Measurements from ENCODE around the gene TRERF1.
"Not testable (repeated sequence)": the region's sequence is repeated elsewhere in the genome, so short reads cannot be mapped to it uniquely, and the experiment has no call there.

Gene TRERF1, protein sequence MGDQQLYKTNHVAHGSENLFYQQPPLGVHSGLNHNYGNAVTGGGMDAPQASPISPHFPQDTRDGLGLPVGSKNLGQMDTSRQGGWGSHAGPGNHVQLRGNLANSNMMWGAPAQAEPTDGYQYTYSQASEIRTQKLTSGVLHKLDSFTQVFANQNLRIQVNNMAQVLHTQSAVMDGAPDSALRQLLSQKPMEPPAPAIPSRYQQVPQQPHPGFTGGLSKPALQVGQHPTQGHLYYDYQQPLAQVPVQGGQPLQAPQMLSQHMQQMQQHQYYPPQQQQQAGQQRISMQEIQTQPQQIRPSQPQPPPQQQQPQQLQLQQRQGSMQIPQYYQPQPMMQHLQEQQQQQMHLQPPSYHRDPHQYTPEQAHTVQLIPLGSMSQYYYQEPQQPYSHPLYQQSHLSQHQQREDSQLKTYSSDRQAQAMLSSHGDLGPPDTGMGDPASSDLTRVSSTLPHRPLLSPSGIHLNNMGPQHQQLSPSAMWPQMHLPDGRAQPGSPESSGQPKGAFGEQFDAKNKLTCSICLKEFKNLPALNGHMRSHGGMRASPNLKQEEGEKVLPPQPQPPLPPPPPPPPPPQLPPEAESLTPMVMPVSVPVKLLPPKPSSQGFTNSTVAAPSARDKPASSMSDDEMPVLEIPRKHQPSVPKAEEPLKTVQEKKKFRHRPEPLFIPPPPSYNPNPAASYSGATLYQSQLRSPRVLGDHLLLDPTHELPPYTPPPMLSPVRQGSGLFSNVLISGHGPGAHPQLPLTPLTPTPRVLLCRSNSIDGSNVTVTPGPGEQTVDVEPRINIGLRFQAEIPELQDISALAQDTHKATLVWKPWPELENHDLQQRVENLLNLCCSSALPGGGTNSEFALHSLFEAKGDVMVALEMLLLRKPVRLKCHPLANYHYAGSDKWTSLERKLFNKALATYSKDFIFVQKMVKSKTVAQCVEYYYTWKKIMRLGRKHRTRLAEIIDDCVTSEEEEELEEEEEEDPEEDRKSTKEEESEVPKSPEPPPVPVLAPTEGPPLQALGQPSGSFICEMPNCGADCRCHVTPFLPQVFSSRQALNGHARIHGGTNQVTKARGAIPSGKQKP (N-terminal part only)

DNA sequence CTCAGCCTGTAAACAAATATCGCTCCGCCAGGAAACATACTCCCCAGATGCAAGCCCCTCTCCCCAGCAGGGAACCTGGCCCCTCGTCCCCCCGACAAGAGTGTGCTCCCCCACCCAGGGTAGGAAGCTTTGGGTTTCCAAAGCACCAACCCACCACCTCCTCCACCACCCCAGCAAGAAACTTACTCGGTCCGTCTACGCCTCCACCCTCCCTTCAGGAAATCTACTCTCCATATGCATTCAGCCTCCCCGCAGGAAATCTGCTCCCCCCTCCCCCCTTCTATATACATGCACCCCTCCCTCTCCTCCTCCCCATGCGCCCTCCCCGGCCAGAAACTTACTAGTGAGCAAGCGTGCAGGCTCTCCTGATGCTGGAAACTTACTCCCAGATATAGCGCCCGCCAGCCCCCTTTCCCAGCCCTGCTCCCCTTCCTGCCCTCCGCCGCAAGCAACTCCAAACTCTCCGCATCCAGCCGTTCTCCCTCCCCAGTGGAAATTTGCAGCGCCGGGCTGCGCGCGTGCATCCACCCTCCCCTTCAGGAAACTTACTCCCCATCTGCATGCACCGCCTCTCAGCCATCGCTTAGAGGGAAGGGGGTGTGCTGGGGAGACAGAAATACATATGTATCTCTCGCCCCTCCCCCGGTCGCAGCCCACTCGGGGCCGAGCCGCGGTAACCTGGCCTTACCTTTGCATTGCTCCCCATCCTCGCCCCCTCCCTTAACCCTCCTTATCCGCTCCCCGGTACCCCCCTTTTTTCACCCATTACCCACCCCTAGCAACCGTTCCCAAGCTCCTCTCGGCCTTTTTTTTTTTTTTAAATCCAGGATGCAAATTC, at the start of gene TRERF1:
TSS of gene TRERF1 (minus strand) at position 594 of the 838 bp plus-strand sequence. CDS start 182,336 bp downstream, outside the sequence.
- peak; percentile 78 for DNase-seq

DNA sequence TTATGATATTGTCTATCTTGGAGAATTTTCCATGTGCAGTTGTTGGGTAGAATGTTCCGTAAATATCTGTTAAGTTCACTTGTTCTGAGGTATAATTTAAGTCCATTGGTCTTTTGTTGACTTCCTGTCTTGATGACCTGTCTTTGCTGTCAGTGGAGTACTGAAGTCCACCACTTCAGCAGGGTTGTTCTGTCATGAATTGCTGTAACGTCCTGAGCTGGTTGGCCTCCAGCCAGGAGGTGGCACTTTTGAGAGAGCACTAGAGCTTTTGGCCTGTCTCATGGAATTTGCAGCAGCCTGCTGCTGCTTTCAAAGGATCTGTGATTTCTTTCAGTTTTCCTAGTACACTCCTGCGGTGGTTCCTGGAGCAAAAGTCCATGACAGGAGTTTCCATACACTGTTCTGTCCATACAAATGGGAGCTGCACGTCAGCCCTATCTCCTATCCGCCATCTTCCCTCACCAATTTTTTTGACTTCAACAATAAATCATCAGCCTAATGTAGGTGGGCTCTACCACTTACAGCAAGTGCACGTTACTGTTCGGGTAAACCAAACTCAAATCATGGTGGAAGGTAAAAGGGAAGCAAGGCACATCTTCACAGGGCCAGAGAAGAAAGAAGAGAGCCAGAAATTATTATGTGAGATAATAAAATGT, 46.9 kb upstream of the TRERF1 start:
- DNase-seq: no peak

DNA sequence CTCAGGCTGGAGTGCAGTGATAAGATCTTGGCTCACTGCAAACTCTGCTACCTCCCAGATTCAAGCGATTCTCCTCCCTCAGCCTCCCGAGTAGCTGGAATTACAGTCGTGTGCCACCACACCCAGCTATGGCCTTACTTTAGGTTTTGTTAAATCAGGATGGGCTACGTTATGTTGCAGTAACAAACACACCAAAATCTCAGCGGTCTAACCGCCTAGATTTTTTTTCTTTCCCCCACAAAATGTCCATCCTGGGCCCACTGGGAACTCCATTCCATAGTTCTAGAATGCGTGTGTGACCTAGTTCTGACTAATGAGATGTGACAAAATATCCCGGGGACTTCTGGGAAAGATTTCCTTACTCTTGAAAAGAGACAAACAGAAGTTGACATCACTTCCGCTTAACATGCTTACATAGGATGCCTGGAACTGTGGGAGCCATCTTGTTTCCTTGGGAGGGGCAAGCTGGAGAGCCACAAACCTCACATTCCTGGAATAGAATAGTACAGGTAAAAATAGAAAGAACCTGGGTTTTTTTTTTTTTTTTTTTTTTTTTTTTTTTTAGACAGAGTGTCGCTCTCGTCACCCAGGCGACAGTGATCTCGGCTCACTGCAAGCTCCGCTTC, 42.3 kb upstream of the TRERF1 start:
- DNase-seq: no peak

DNA sequence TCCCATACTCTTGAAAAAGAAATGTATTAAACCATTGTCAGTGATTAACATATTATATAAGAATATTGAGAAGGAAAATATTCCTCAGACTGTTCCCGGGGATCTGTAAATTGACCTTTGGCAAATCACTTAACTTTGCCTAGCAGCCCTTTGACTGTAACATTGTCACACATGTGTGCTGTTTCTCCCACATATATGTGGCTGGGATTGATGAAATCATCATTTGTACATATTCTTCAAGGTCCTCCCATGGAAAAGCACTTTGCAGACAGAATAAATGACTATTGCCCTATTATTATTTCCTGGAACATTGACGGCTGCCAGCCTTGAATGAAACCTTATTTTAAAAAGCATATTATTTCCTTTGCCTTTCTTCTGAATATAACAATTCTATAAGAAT, 36.4 kb upstream of the TRERF1 start:
- DNase-seq: no peak

DNA sequence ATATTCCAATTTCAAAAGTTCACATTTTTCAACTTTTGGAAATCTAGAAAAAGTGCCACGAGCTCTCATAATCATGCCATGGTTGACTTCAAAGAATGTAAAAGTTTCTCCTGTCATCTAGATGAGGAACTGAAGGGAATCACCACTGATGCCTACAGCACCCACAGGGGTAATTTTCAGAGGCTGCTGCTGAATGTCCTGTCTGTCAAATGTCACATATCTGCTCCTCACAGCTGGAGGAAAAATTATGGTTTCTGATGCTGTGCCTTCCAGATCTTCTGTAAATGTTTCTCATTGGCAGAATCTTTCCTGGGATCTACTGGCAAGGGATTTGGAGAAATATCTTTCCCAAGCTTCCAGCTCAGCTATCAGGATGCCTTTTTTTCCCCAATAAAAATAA, 32.5 kb upstream of the TRERF1 start:
- DNase-seq: no peak

DNA sequence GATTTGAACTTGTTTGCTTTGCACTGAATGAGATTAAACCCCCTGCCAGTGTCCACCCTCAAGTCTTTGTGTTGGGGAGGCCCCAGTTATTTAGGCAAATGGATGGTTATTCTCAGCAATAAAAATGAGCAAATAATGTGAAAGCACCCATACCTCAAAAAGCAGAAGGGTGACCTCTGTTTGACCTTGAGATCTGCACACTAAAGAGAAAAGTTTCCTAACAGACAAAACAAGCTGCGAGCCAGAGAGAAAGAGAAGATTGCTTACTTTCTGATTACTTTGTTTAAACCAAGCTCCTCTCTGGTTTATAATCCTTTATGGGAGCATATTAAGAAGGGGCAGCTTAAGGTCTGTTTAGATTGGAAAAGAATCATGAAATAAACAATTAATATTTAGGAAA, 30.4 kb upstream of the TRERF1 start:
- no peak for DNase-seq

DNA sequence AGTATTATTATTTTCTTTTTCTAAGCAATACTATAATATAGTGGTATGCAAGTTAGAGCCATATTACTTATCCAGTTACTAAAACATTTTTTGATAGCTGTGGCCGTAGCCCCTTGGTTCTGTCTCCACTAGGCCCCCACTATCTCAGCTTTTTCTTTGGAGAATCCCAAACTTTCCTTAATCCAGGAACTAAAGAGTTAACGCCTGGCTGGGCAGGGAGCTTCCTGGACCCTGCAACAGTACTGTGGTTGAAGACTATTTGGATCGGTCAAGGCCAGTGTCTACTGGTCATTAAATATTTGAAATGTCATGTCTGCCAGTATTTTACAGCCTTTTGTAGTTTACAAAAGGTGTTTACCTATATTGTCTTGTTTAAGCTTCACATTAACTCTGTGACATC, 20.0 kb upstream of the TRERF1 start:
- no peak for DNase-seq

DNA sequence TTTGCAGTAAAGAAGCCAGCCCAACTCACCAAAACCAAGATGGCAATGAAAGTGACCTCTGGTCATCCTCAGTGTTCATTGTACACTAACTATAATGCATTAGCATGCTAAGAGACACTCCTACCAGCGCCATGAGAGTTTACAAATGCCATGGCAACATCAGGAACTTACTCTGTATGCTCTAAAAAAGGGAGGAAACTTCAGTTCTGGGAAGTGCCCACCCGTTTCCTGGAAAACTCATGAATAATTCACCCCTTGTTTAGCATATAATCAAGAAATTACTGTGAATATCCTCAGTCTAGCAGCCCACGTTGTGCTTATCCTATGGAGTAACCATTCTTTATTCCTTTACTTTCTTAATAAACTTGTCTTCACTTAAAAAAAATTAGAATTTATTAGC, 19.4 kb upstream of the TRERF1 start:
- DNase-seq: no peak

DNA sequence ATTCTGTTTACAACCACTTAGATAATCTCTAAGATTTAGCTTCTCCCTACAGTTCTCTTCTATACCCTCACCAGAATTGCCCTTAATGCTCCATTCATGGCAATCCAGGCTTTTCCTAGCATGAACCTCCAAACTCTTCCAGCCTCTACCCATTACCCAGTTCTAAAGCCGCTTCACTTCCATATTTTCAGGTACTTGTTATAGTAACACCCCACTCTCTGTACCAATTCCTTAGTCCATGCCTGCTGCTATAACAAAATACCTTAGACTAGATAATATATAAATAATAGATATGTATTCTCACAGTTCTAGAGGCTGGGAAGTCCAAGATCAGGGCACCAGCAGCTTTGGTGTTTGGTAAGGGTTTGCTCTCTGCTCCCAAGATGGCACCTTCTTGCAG, 16.5 kb upstream of the TRERF1 start:
- no peak for DNase-seq

DNA sequence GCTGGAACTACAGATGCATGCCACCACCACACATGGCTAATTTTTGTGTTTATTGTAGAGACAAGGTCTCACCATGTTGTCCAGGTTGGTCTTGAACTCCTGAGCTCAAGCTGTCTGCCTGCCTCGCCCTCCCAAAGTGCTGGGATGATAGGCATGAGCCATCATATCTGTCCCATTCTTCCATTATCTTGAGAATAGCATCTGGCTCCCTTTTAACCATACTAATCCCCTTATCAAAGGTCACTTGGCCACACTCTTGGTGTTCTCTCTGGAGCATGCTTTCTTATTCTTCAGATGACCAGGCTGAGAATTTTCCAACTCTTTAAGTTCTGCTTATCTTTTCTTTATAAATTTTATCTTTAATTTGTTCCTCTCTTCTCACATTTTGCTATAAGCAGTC, 15.9 kb upstream of the TRERF1 start:
- no peak for DNase-seq

DNA sequence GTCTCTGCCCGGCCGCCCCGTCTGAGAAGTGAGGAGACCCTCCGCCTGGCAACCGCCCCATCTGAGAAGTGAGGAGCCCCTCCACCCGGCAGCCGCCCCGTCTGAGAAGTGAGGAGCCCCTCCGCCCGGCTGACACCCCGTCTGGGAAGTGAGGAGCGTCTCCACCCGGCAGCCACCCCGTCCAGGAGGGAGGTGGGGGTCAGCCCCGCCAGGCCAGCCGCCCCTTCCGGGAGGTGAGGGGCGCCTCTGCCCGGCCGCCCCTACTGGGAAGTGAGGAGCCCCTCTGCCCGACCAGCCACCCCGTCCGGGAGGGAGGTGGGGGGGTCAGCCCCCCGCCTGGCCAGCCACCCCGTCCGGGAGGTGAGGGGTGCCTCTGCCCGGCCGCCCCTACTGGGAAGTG, 14.7 kb upstream of the TRERF1 start:
- DNase-seq: not testable (repeated sequence)

DNA sequence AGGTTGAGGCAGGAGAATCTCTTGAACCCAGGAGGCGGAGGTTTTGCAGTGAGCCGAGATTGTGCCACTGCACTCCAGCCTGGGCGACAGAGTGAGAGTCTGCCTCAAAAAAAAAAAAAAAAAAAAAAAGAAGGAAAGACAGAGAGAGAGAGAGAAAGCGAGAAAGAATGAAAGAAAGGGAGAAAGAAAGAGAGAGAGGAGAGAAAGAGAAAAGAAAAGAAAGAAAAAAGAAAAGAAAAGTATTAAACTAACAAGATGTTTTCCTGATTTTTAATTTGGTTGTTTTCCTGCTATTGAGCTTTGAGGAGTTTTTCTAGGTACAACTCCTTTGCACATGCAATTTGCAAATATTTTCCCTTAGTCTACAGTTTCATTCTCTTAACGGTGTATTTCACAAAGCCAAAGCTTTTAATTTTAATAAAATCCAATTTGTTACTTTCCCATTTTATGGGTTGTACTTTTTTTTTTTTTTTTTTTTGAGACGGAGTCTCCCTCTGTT, 10.8 kb upstream of the TRERF1 start:
- no peak for DNase-seq

DNA sequence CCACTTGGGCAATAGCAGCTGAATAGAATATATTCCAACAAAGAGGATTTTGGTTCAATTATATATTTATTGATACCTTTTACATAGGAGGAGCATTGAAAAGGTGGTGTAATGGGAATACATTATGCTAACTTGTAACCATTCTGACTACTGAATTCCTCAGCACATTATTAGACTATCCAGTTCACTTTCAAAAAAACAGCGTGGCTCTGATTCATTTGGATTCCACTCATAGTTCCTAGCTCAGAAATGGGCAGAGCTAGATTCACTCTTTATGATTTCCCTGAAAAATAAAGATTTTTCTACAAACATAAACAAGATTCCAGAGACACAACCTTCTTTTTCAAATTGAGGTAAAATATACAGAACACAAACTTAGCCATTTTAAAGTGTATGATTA, 9.2 kb upstream of the TRERF1 start:
- no peak for DNase-seq

DNA sequence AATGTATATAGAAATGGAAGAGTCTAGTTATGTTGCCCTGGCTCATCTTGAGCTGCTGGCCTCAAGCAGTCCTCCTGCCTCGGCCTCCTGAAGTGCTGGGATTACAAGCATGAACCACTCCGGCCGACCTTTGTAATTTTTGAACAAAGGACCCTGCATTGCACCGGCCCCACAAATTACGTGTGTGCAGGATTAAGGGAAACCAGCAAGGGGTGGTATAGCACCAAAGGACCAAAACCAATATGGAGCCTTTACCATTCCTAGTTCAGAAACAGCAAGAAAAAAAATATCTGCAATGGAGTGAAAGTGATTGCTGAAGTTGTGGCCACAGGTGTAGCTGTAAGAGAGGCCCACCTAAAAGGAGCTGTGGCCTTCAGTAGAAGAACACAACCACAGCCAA, 8.2 kb upstream of the TRERF1 start:
- no peak for DNase-seq

DNA sequence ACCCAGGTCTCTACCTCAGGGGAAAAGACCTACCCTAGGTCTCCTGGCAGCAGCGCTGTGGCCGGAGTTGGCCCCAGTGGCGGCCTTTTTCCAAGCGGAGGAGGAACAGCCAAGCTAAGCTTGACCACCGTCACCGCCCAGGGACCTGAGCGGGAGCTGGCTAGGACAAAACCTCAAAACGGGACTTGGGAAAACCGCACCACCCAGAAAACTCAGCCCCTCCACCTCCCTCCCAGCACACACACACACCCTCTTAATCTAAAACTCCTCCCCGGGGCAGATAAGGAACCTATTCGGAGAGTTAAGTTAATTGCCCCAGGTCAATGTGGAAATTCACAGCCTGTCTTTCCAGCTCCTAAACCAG, 2.7 kb upstream of the TRERF1 start:
- no peak for DNase-seq

DNA sequence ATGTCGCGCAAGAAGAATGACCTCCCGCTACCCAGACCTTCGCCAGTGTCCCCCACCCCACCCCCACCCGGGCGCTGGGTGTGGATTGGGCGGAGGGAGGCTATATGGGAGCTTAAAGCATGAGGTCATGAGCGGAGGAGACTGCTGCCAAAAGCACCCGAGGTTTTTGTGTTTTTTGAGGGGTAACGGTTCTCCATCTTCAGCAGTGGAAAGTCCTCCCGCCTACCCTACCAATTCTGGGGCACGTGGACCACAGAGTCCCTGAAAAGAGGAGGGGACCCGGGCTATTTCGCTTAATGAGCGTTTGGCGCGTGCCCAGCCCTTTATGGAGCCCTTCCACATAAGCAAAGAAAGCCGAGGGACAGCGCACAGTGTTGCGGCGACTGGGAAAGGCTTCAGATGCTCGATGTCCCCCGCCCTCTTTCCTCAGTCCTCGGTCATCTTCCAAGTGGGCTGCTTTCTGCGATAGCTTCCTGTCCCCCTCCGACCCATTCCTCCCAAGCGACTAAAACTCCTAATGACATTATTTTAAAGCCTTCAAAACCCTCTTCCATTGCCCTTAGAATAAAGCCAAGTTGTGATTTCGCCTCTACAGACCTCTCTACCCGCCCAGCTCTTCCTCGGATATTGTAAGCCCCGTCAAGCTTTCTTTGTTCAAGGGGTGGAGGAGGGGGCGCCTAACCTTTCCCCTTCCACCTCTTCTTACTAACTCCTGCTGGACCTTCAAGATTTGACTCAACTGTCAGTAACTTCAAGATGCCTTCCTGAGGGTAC, 2.1 kb upstream of the TRERF1 start:
- DNase-seq: peak; percentile 47

DNA sequence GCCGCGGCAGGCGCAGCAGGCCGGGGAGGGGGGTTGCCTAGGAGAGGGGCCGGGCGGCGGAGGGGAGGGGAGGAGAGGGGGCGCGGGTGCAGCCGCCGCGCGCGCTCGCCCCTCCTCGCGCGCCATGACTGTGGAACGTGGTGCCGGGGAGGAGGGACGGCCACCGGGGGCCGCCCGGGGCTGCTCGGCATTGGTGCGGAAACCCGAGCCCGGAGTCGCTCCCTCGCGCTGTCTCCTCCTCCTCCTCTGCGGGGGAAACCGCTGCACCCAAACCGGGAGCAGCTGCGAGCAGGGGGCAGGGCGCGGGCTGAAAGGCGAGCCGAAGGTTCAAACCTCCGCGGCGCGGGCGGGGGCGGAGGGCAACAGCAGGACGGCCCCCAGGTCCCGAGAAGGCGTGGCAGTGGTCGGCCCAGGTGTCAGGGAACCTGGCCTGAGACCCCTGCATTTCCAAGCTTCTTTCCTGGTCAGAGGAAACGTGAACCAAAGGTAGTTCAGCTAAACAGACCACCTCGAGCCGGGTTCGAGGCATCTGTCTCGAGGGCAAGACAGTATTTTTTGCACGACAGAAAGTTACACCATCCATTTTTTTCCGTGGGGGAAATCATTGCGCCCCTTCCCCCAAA, 1.4 kb upstream of the TRERF1 start:
- DNase-seq: peak; percentile 92

DNA sequence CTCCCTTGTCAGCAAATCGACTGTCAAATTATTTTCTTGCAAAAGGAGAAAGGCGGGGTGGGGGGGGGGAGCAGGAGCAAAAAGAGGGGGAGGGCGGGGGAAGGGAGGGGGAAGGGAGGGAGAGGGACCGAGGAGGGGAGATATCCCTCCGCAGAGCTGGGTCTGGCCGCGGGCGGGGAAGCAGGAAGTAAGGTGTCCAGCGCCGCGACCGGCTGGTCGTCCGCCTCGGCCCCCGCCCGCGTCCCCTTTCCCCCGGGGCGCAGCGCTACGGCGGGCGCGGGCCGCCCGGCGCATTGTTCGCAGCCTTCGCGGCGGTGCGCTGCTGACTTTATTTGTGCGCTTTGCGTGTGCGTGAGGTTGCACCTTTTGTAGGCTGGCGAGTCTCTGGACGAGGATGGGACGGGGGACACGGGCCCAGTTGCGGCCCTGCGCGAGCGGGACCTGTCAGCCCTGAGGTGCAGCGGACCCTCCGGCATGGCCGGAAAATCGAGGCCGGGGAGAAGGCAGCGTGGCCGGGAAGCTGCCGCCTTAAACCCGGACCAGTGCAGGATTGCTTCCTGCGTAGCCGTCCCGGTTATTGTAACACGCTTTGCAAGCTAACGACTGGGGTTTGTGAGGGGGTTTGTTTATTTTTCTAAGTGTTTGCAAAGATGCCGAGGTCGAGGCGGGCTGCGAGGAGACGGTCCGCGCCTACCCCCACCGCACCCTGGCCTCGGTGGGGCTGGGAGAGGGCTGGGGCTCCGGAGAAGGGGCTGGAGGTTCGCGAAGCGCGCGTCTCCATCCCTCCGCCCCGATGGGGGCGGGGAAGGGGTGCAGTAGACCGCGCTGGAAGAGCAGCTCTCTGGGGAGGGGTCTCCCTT, 675 bp upstream of the TRERF1 start:
- peak; percentile 75 for DNase-seq

Measured in DMS79 treated with DMSO at 0.1 percent for 48 hours (cell line).